NCI-H146 (cell line): ENCODE data around the gene TMEM8B.
A peak's percentile ranks its signal among the peaks of the same experiment; 100 is the strongest.

ENCODE experiments used
- DNase-seq: peaks from one replicate; lab custom pipeline; 2025; lab: John Stamatoyannopoulos, UW

The TMEM8B gene

DNA sequence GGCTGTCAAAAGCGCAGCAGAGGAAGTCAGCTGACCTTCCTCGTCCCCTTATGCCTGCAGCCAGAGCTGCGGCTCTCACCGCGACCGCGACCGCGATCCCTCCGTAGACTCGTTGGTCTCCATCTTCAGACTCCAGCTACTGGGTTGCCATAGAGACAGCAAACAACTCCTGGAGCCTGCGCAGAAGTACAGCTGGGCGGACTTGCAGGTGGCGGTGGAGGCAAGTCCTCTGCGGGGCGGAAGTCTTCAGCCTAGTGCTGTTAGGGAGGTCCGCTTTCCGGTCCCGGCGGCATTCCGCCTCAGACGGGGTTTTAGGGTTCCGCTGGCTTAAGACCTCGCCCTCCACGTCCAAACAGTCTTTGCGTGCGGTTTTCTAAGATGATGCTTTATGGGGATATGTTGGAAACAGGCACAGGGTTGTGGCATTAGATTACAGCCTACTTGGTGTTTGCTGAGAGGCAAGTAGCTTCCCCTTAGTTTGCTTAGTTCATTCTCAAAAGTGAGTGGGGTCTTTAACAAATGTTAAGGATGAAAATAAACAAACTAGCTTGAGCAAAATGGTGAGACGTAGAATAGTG is 16.9 kb upstream of the TMEM8B start, which contains the start of gene SPAG8:
Gene SPAG8, minus strand, starts transcription at position 238 of the 578 bp plus-strand sequence. Its CDS starts 115 bp downstream, at position 123.
- DNase-seq: peak; percentile 99

DNA sequence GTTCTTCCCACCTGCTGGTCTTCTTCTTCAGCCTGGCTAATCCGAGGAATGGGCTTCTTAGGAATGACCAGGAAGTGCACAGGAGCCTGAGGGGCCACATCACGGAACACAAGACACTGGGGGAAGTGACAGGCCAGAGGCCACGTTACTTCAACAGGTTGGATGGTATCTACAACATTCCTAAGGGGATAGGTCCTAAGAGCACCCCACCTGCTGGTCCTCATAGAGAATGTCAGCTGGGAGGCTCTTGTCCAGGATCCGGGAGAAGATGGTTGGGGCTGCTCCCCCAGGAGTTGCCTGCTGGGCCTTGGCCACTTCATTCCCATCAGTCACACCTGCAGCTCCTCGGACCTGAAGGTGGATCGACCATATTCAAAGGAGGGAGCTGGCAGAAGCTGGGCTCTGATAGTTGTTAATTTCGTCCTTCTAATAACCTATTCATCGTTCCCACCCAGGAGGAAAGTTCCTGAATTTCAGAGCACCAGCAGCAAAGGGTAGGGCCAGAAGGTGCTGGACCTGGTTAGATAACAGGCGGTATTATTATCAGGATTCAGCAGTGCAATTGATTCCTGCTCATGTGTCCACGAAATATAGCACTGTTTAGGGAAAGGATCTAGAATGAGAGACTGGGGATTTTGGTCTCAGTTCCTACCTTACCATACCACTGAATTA is 15.5 kb upstream of the TMEM8B start:
- peak; percentile 58 for DNase-seq

DNA sequence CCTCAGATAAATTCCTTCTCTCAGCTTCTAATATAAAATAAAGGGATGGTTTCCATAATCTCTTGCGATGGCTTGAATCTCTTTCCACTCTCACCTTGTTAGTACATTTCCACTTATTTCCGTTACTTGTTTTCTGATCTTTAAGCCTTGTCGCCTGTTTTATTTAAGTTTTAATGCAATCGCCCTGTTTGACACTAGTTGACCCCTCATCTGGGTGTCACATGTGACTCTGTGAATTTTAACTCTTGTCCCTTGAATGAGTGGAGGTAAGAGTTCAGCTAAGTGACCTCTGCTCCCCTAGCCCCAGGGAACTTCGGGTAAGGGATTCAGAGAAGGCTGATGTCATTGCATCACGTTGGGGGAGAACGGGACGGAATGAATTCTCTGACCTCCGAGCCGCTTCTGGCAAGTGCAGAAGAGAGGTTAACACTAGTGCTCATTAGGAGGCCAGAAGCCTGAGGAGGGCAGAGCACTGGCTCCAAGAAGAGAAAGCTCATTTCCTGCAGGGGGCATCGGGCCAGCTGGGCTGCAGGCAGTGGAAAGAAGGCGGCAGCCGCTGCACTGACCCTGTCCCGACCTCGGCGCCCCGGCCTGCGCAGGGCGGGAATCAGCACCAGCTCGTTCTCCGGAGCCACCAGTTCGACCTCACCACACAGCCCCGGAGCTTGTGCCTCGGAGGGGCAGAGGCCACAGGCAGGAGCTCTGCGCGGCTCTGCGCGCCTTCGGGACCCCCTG is 14.8 kb upstream of the TMEM8B start:
- DNase-seq: peak; percentile 75

- DNase-seq: peak; percentile 100
Observed at GRCh38 chr9:35814841-35815543, 14.0 kb upstream of the TMEM8B start, which contains the start of gene HINT2. TSS of gene HINT2 (minus strand) at chr9:35815042. CDS start at chr9:35814979, 63 bp downstream.

GRCh38 chr9:35816708-35817107 is 12.3 kb upstream of the TMEM8B start:
- DNase-seq: peak; percentile 11

DNA sequence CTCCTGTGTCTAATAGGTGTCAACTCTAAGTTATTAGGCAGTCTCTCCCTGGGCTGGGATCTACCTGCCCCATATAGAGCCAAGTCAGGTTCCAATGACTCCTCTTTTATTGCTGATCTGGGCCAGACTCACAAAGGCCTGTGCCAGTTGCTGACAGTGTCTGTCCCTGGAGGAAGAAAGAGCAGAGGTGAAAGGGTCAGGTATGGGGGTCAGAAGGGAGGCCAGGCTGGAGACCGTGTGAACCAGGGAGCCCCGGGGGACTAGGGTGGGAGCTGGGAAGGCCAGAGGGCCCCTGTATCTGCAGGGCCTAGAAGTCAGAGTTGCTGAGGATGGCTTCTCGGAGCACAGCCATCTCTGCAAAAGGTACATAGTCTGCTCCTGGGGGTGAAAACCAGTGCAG is 10.7 kb upstream of the TMEM8B start:
- DNase-seq: no peak

DNA sequence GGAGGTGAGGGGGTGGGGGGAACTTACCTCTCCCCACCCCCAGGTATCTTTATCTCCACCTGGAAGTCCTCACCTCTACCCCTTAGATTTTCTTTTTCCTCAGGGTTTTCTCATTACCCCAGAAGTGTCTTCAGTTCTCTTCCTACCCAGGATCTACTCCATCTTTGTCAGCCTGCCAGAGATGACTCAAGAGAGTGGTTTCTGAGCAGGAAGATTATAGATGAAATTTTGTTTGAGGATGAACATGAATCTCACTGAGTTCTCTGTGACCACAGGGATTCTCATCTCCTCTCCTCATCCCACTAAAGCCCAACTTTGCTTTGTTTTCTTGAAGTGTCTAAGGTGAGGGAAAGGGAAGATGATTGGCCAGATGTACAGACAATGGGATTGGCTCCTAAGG is 9.0 kb upstream of the TMEM8B start:
- DNase-seq: no peak

- no peak for DNase-seq
Observed at GRCh38 chr9:35822926-35823325, 6.1 kb upstream of the TMEM8B start.

GRCh38 chr9:35826071-35826701 is 2.8 kb upstream of the TMEM8B start:
- peak; percentile 59 for DNase-seq

GRCh38 chr9:35827486-35827885 is 1.5 kb upstream of the TMEM8B start:
- no peak for DNase-seq

- DNase-seq: peak; percentile 66
Observed at GRCh38 chr9:35828716-35829083, 328 bp upstream of the TMEM8B start, which contains the start of gene FAM221B. TSS of gene FAM221B (minus strand) at chr9:35828732. CDS start at chr9:35826161, 2,571 bp downstream.

DNA sequence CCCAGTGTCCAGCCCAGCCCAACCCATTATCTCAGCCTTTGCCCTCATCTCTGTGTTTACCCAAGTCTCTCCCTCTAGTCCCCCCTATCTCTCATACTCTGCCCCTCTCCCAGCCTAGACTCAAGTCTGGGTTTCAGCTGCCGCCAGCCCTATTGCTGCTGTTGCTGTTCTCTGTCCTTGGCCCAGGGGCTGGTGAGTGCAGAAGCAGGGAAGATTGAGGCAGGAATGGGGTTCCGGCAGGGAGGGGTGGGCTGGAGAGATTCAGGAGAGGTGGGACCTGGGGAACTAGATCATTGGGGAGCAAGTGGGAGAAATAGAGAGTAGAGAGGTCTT is 702 bp downstream of the TMEM8B start:
- DNase-seq: no peak

- DNase-seq: no peak
Observed at GRCh38 chr9:35831040-35831439, 2.0 kb downstream of the TMEM8B start.

GRCh38 chr9:35832814-35833213 is 3.8 kb downstream of the TMEM8B start:
- no peak for DNase-seq

DNA sequence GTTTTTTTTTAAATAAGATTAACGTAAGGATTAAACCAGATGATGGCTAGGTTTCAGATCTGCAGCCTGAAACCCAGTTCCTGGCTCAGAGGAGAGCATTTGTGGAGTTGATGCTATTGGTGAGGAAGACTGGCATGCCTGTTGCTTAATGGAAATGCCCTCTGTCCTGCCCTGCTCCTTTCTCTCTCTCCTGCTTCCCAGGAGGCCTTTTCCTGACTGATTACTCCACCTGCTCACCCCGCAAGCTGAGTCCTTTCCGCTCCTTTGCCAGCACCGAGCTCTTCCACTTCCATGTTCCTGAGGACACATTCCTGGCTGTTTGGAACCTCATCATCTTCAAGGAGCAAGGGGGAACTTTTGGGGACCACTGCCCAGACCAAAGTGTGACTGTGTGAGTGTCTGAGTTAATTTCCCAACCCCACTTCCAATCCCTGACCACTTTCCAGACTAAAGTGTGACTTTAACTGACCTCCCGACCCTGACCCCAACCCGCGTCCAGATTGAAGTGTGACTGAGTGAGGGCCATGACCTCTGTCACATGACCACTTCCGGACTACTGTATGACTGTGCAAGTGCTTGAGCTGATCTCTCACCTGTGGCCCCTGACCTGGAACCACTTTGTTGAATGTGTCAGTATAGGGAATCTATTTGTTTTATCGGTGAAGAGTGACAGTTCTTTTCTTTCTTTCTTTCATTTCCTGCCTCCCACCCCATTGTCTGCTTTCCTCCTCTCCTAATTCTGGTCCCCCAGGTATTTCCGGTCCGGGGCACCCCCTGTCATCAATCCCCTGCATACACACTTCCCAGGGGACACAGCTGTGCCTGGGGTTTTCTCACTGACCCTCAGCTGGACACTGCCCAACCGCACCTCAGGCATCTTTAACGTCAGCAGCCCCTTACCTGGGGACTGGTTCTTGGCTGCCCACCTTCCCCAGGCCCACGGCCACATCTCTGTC is 5.5 kb downstream of the TMEM8B start:
- no peak for DNase-seq

GRCh38 chr9:35835216-35835632 is 6.2 kb downstream of the TMEM8B start:
- peak; percentile 13 for DNase-seq

DNA sequence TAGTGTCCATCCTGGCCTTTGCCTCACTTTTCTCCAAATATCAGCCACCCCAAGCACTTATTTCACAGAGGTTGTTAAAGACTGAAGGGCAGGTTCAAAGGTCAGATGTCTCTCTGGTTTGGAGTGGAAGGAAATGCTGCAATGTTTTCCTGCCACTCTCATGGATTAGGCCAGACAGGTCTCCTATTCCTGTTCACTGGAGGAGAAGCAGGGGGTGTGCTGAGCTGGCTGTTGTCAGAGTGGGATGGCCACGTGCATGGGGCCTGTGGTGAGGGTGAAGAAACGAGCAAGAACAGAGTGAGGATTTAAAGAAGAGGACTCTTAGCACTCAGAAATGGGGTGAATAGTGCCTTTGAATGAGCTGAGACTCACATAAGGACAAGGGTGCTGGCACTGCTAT is 6.7 kb downstream of the TMEM8B start:
- DNase-seq: no peak

DNA sequence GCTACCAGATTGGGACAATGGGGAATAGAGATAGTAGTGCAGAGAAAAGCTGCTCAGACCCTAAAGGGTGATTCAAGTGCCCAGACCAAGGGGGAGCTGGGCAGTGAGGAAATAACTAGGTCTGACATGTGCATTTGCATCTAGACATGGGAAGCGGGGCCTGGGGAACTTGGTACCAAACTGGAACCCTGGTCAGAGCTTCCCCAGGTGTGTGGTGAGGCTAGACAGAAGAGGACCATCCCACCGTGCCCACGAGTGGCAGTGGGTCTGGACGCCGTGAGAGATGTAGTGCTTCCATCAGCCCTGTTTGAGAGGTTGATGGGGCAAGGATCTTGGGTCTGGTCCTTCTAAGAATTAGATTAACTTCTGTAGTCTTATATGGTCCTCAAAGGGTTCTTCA is 7.6 kb downstream of the TMEM8B start:
- no peak for DNase-seq

DNA sequence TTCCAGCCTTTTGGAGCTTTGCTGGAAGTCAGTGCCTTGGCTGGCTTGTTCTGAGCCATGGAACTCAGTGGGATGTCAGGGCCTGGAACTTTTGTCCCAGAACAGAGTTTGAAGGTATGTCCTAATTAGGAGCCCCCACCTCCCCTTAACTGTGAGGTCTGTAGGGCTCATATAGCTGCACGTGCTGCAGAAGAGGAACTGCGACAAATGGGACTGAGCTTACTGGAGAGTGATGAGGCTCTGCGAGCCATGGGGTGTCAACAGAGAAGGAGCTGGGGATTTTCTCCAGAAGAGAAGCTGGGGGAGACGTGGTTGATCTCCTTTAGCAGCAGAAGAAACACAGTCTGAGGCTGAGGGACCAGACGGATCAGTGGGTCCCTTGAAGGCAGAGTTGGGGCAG is 10.9 kb downstream of the TMEM8B start:
- no peak for DNase-seq

DNA sequence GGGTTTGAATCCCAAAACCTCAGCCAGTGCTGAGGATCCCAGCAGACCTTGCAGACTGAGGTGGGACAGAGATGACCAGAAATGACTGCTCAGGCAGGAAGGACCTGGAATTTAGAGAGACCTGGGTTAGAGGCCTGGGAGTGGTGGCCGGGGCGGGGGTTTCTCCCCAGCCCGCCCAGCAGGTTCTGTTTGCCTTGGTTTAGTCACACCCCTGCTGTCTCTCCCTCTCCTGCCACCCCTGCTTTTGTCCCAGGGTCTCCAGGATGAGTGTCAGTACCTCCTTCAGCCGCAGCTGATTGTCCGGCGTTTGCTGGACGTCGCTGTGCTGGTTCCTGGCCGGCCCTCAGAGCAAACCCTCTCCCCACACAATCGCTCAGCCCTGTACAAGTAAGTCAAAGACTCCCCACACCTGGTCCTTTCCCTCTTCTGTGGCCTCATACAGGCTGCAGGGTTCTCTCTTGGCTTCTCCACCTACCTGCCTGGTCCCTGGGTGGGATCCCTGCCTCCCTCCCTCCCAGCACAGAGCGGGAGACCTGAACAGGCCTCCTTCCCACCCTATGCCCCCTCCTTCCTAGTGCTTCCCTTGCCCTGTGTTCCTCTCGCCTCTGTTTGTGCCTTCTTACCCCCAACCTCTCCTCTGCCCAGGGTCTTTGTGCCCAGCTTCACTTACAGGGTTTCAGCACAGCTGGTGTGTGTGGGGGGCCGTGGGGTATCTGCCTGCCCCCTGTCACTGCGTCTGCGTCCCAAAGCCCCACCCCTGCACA is 12.0 kb downstream of the TMEM8B start:
- DNase-seq: no peak
